ENCODE measurements around the gene ARMC7. TPM values are rescaled to one million over a fixed set of nuclear protein-coding genes. Genes with fewer than 3 reads are reported as not detected.
A peak's percentile ranks its signal among the peaks of the same experiment; 100 is the strongest.

ARMC7 gene
- total and polyA plus RNA-seq, 2 of the 13 experiments (the other 11 are each of a cell fraction or from before 2014, with no cell fraction given), result 3.9 to 4.2 TPM

GRCh38 chr17:75130059-75130631 is 20.4 kb downstream of the ARMC7 start (continued):
- TF ChIP-seq CSRNP1 (CRISPR knock-in tag; IDR thresholded peaks at IDR 0.05) (no peak), KIAA2018 (CRISPR knock-in tag; IDR thresholded peaks at IDR 0.05; ENCODE audit: borderline replicate concordance) (no peak), ZNF446 (CRISPR knock-in tag; IDR thresholded peaks at IDR 0.05) (no peak), ZSCAN12 (CRISPR knock-in tag; IDR thresholded peaks at IDR 0.05) (no peak), ZNF660 (CRISPR knock-in tag; IDR thresholded peaks at IDR 0.05; ENCODE audit: borderline replicate concordance, low read depth) (no peak), HNRNPUL1 (IDR thresholded peaks at IDR 0.05; ENCODE audit: low read depth, low read length) (no peak), TBP (CRISPR knock-in tag; IDR thresholded peaks at IDR 0.05) (no peak), FOXO4 (CRISPR knock-in tag; conservative IDR thresholded peaks at IDR 0.05) (no peak), ZNF350 (CRISPR knock-in tag; IDR thresholded peaks at IDR 0.05; ENCODE audit: borderline replicate concordance, low read depth) (no peak; the same call in 1 of the 2 replicates), ZNF746 (CRISPR knock-in tag; IDR thresholded peaks at IDR 0.05) (no peak), DMAP1 (CRISPR knock-in tag; IDR thresholded peaks at IDR 0.05) (no peak), GLI4 (CRISPR knock-in tag; IDR thresholded peaks at IDR 0.05; ENCODE audit: borderline replicate concordance) (no peak), MIER3 (CRISPR knock-in tag; IDR thresholded peaks at IDR 0.05; ENCODE audit: borderline replicate concordance) (no peak), ZNF572 (CRISPR knock-in tag; IDR thresholded peaks at IDR 0.05) (0 out of 2 replicates have a peak, but pooled peaks have one; percentile 18), PCBP2 (optimal IDR thresholded peaks at IDR 0.05; ENCODE audit: low read depth, low read length, poor library complexity, severe bottlenecking) (no peak), SMAD1 (CRISPR knock-in tag; IDR thresholded peaks at IDR 0.05; ENCODE audit: borderline replicate concordance, low read depth) (0 out of 2 replicates have a peak, but pooled peaks have one; percentile 6), ZNF33B (CRISPR knock-in tag; IDR thresholded peaks at IDR 0.05) (no peak), ATRX (CRISPR knock-in tag; IDR thresholded peaks at IDR 0.05; ENCODE audit: borderline replicate concordance) (no peak), SOX13 (IDR thresholded peaks at IDR 0.05) (no peak), SOX13 (CRISPR knock-in tag; conservative IDR thresholded peaks at IDR 0.05 in 1 of 2, IDR thresholded peaks at IDR 0.05 in 1 of 2) (no peak)
